C1 segment of cervical spinal cord (tissue), 14 donors: Measurements from ENCODE around the gene CDK5RAP1.
A peak's percentile ranks its signal among the peaks of the same experiment; 100 is the strongest.
"Not testable (repeated sequence)": the region's sequence is repeated elsewhere in the genome, so short reads cannot be mapped to it uniquely, and the experiment has no call there.

ENCODE experiments used
- DNase-seq, 14 donors: peaks; one replicate each; lab custom pipeline; 2025; lab: John Stamatoyannopoulos, UW

Gene CDK5RAP1

DNA sequence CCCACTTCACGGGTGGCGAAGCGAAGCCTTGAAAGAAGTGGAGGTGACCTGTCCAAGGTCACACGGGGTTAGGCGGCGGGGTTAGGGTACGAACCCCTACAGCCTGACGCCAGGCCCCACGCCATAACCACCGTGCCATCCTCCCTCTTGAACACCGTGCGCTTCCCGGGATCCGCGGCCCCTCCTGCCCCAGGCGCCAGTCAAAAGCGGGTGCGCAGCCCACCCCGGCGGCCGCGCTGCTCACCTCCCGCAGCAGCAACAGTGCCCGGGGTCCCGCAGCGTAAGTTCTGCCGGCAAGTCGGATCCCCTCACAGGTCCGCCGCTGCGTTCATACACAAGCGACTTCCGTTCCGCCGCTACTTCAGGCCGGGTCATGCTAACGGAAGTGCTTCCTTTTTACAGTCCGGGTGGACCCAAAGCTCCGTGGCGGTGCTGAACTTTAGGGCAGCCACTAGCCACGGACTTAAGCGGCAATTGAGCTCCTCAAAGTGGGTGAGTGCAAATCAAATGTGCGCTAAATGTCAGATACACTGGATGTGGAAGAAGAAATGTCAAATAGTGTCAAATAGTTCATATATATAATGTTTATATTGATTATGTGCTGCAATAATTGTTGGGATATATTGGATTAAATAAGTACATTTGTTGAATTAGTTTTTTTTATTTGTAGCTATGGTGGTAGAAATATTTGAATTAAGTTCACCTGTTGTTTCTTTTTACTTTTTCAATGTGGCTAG, at the start of gene CDK5RAP1:
TSS of gene CDK5RAP1 (minus strand) at position 336 of the 737 bp plus-strand sequence. CDS start 4,455 bp downstream, outside the sequence.
- DNase-seq, result peak; percentile 4 to 82 (median 69)

- DNase-seq, result no peak
These were observed 49.5 kb upstream of the CDK5RAP1 start for GRCh38 chr20:33450867-33451266.

- DNase-seq, result peak in 4 of 14 donors; percentile 10 to 26 (median 14)
These were observed 44.7 kb upstream of the CDK5RAP1 start for GRCh38 chr20:33445881-33446625.

GRCh38 chr20:33444797-33445560, 43.7 kb upstream of the CDK5RAP1 start:
- no peak for DNase-seq

DNA sequence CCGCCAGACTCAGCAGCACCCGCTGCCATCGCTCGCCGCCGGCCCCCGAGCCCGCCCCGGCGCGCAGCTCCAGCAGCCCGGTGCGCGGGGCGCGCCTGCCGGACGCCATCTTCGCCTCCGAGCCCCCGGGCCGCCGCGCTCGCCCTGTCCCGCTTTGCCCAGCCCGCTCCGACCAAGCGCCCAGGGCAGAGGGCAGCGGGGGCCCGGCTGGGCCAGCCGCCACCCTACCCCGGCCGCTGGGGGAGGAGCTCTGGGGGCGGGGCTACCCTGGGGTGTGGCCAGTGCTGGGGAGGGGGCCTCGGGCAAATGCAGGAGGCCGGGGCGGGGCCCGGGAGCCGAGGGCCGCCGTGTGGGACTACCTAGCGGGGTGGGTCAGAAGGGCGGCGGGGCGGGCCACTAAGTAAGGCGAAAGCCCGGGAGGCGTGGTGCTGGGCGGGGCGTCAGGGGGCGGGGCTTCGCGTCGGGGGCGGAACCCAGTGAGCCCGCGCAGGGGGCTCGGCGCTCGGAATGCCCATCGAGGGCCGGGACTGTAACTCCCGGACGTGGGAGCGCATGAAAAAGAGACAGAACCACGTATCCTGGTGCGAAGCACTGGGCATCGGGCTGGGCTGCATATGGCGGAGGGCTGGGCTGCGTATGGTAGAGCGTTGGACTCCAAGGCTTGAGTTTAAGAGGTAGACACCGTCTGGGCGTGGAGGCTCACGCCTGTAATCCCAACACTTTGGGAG, 42.4 kb upstream of the CDK5RAP1 start, which contains the start of gene SNTA1:
TSS of gene SNTA1 (minus strand) at position 252 of the 728 bp plus-strand sequence. CDS start at position 109, 143 bp downstream.
- DNase-seq, result peak; percentile 24 to 85 (median 70)

- DNase-seq, result peak in 1 of 14 donors; percentile 48
These were observed 41.7 kb upstream of the CDK5RAP1 start for GRCh38 chr20:33443006-33443511.

DNA sequence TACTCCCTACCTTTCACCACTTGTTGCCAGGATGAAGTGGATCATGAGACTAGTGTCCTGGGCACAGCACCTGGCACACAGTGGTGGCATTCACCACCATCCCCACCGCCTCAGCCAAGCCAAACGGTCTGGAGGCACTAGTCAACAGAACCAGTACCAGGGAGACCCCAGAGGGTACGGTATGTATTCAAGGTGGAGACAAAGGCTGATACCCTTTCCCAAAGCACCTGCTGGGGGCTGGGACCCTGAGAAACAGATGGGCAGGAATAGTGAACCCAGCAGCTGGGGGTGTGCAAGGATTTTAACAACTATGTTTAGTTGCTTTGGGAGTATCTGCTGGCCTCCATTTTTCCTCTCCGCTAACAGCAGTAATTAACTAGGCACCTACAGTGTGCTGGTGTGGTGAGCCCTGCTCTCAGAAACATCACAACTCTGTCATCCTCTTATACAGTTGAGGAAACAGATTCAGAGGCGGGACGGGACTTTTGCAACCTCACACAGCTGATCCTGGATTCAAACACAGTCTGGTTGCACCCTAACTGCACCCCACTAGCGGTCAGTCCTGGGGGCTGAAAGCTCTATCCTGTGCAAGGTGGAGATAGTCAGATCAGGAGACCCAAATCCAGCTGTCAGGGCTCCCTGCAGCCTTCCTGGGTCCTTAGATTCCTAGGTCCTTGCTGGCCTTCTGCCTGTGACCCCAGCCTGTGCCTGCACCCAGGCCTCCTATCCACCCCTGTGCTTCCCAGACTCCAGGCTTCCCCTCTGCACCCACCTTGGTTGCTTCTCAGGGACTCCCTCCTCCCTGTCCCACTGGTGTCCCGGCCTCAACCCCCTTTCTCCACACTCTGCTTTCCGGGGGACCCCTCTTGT, 41.1 kb upstream of the CDK5RAP1 start:
- peak in 1 of 14 donors; percentile 23 for DNase-seq

- peak in 1 of 14 donors; percentile 2 for DNase-seq
These were observed 40.0 kb upstream of the CDK5RAP1 start for GRCh38 chr20:33441142-33441955.

- DNase-seq, result not testable (repeated sequence)
These were observed 39.2 kb upstream of the CDK5RAP1 start for GRCh38 chr20:33440562-33440961.

DNA sequence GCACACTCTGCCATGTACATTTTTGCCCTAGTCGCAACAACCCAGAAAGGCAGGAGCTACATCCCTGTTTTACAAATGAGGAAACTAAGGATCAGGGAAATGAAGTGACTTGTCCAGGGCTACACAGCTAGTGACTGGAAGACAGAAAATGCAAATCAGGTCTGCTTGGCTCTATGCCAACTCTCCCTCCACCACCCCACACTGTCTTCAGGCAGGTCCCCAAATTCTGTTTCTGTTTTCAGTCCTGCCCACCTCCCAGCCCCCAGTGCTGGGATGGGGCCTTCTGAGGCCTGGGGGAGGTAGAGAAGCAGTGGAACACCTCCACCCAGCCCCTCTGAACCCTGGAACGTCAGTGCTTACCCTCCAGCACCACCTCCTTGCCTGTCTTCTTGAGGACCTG, 37.2 kb upstream of the CDK5RAP1 start:
- DNase-seq, result no peak

DNA sequence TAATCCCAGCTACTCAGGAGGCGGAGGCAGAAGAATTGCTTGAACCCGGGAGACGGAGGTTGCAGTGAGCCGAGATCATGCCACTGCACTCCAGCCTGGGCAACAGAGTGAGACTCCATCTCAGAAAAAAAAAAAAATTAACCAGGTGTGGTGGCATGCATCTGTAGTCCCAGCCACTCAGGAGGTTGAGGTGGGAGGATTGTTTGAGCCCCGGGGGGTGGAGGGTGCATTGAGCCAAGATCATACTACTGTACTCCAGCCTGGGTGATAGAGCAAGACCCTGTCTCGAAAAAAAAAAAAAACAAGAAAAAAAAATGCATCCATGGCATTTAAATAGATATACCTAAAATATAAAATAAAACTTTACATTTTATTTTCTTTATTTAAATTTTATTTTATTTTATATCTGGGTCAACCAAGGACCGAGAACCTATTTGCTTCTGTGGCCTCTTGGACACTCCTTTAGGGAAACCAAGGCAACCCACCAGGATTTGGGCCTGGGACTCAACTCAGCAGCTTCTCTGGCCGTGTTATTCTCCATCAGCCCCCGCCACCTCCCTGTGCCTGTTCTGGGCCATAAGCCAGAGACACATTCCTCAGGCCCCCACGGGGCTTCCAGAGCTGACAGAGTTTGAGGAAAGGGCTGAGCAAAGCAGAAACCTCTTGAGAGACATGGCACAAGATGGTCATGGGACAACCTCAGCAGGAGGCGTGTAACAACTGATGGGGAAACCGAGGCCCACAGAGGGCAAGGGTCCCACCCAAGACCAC, 36.0 kb upstream of the CDK5RAP1 start:
- DNase-seq, result peak in 10 of 14 donors; percentile 13 to 68 (median 44)

DNA sequence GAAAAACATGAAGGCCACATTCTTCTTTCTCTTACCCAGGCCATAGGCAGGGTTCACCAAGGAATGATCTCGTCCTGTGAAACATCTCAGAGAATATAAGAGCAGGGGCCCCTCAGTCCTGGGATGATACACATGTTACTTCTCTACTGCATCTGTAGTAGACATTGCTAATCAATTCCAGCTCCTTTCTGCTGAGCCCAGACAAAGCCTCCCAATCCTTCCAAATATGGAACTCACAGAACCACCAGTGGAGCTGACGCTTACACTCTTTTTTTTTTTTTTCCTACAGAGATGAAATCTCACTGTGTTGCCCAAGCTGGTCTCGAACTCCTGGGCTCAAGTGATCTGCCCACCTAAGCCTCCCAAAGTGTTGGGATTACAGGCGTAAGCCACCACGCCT, 33.1 kb upstream of the CDK5RAP1 start:
- no peak for DNase-seq

DNA sequence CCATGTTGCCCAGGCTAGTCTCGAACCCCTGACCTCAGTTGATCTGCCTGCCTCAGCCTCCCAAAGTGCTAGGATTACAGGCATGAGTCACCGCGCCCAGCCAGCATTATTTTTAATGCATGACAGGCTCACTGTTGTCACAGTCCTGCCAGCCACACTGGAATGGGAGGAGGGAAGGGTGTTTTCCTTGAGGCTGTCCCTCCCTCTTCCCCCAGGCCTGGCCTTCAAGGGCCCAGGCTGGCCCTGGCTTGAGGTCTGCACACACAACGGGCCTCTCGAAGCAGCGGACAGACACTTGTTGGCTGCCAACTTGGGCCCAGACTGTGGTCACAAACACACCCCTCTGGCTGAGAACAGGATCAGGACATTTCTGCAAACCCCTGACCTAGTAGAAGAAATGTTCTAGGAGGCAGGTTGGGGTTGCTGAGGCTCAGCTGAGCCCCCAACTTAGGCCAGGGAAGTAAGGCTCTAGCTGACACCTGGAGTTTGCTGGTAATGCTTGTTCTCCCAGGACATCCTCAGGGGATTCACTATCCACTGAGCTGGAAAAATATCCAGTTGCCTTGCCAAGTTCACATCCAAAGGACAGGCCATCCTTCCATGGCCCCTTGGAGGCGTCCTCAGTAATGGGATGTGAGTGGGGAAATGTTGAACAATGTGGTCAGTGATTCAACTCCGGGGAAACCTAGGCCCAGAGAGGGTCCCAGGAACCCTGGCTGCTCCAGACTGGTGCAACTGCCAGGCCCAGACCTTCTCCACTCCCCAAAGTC, 32.3 kb upstream of the CDK5RAP1 start:
- peak in 8 of 14 donors; percentile 20 to 63 (median 42) for DNase-seq

DNA sequence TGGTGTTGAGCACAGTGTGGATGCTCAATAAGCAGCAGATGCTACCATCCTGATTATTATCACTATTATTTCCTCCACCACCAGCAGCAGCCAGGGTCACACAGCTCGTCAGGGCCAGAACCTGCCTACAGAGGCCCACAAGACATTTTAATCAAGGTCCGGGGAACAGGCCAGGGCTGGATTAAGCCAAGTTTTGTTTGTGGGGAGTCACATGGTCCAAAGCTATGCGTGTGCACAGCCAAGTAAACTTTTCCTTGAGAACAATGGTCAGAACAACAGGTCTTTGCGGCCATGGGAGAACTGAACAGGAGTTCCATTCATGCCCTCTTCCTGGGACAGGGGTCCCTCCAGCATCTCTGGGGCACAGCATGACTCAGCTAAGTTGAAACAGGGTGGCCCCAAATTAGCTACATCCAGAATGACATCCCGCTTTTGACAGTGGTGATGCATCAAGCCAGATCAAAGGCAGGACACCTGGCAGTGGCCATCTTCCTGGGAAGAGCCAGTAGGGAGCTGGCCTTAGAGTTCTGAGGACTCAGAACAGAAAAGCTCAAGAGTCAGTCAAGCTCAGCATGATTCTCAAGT, 30.6 kb upstream of the CDK5RAP1 start:
- peak in 8 of 14 donors; percentile 10 to 68 (median 34) for DNase-seq

GRCh38 chr20:33423875-33424274, 22.6 kb upstream of the CDK5RAP1 start:
- not testable (repeated sequence) for DNase-seq

DNA sequence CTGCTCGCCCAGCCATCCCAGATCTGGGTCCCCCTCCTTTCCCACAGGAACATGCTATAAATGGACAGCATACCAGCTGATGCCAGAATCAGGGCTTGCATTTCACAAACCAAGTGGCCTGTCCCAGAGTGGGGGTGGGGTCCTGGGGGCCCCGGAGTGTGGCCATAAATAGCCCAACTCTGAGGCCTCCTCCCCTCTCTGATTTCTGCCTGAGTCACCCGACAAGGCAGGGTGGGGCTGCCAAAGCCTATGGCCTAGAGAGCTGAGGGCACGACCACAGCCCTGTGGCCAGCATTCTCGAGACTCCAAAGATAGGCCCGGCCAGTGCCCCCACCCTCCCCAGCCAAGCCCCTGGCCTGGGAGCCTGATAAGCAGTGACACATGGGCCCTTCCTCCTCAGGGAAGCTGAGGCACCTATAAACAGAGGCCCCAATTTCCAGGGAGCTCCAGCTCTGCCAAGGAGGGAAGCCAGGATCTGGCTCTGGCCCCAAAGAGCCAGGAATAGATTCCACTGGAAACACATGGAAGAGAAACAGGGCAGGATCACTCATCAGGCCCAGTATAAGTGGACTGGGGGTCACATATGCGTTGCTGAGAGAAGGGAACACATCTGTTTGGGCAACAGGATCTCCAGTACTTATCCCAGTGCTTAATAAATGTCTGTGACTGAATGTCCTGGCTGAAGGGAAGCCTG, 22.0 kb upstream of the CDK5RAP1 start:
- DNase-seq, result no peak
